Neutrophil (primary cell): ENCODE results near the gene IFFO2.
"Not testable (repeated sequence)": the region's sequence is repeated elsewhere in the genome, so short reads cannot be mapped to it uniquely, and the experiment has no call there.

Source experiments
- H3K27ac ChIP-seq: fragments of 200-600 bp; sonication (generic); 2 replicates; pipeline ENCODE4 v1.5.1; 2016; ENCODE audit warnings: mild to moderate bottlenecking, moderate library complexity
- H3K27me3 ChIP-seq: fragments of 200-600 bp; sonication (generic); 2 replicates; pipeline ENCODE4 v1.6.0; 2016; ENCODE audit warnings: mild to moderate bottlenecking
- H3K36me3 ChIP-seq: fragments of 200-600 bp; sonication (generic); 2 replicates; pipeline ENCODE4 v1.5.1; 2017
- H3K4me1 ChIP-seq, 2 experiments: fragments of 200-600 bp in 1 of 2; sonication (generic) in 1 of 2; 1 replicate in 1 of 2; 2 replicates in 1 of 2; pipeline versions ENCODE4 v1.5.1 to v1.6.1; 2013 to 2016; ENCODE audit warnings: low read depth in 1 of 2, low read length in 1 of 2, mild to moderate bottlenecking in 1 of 2, moderate library complexity in 1 of 2; ENCODE audit not compliant: control insufficient read depth in 1 of 2, insufficient read depth in 1 of 2
- H3K4me3 ChIP-seq, 2 experiments: fragments of 200-600 bp in 1 of 2; sonication (generic) in 1 of 2; 1 replicate in 1 of 2; 2 replicates in 1 of 2; pipeline ENCODE4 v1.5.1; 2013 to 2016; ENCODE audit warnings: low read depth in 1 of 2, low read length in 1 of 2, mild to moderate bottlenecking in 1 of 2, moderate library complexity in 1 of 2
- H3K9me3 ChIP-seq: fragments of 200-600 bp; sonication (generic); 2 replicates; pipeline ENCODE4 v1.5.1; 2016
- TF ChIP-seq, protein P1 (sequence below): fragments of 200-600 bp; sonication (generic); IDR thresholded peaks from 2 replicates; pipeline ENCODE4 v1.5.1; 2016; ENCODE audit warnings: antibody characterized with exemption

IFFO2 gene

DNA sequence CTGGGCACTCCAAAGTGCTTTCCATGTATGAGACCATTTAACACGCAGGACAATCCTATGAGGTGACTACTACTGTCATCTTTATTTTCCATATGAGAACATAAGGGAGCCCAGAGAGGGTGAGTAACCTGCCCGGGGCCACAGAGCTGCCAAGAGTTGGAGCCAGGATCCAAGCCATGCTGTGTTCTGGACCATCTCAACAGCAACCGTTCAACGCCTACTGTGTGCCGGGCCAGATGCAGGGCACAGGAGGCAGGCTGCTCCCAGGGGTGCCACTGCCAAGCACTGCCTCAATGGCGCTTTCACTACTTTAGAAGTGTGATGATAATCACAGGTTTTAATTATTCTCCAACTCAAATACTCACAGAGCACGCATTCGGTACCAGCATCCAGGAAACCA is 57.9 kb downstream of the IFFO2 start:
- TF ChIP-seq, protein P1, sequence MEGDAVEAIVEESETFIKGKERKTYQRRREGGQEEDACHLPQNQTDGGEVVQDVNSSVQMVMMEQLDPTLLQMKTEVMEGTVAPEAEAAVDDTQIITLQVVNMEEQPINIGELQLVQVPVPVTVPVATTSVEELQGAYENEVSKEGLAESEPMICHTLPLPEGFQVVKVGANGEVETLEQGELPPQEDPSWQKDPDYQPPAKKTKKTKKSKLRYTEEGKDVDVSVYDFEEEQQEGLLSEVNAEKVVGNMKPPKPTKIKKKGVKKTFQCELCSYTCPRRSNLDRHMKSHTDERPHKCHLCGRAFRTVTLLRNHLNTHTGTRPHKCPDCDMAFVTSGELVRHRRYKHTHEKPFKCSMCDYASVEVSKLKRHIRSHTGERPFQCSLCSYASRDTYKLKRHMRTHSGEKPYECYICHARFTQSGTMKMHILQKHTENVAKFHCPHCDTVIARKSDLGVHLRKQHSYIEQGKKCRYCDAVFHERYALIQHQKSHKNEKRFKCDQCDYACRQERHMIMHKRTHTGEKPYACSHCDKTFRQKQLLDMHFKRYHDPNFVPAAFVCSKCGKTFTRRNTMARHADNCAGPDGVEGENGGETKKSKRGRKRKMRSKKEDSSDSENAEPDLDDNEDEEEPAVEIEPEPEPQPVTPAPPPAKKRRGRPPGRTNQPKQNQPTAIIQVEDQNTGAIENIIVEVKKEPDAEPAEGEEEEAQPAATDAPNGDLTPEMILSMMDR: no peak
- no peaks in the 10 kb centered on the region for H3K27me3 ChIP-seq
- H3K36me3 ChIP-seq: peaks cover 13% of the 10 kb centered on the region
- H3K9me3 ChIP-seq: no peaks in the 10 kb centered on the region
- H3K27ac ChIP-seq: no peak overlapping the region
- peaks cover 26 to 35% of the 10 kb centered on the region in 2 experiments for H3K4me1 ChIP-seq
- H3K4me3 ChIP-seq: no peak overlapping the region

DNA sequence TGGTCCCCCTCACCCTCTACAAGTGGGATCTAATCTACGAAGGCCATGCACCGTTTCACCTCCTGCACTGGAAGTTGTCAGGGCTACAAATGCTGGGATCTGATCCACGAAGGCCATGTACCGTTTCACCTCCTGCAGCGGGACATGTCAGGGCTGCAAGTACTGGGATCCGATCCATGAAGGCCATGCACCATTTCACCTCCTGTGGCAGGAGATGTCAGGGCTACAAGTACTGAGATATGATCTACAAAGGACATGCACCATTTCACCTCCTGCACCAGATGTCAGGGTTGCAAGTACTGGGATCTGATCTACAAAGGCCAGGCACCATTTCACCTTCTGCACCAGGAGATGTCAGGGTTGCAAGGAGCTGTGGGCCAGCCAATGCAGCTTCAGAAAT is 61.2 kb downstream of the IFFO2 start:
- Histone ChIP-seq H3K27ac (no peak overlapping the region), H3K36me3 (peaks cover 13% of the 10 kb centered on the region), H3K4me1 (peaks cover under 1 to 8% of the 10 kb centered on the region in 2 experiments), H3K27me3 (no peaks in the 10 kb centered on the region), H3K9me3 (no peaks in the 10 kb centered on the region), H3K4me3 (no peak overlapping the region)
- TF ChIP-seq, protein P1: no peak

DNA sequence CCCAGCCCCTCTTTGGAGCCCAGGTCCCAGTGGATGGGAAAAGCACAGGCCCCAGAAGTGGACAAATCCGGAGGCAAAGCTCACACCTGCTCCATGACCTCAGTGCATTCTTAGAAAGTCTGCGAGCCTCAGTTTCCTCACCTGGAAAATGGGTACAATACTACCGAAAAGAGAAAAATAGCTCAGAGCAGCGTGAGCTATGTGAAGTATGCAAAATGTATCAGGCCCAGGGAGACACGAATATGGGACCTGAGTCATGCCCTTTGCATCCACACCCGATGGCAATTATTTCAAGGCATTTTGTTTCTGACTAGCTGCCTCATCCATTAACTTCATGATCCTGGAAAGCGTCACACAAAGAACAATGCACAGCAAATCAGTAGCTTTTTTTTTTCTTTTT is 63.4 kb downstream of the IFFO2 start:
- Histone ChIP-seq H3K27me3 (no peaks in the 10 kb centered on the region), H3K36me3 (peaks cover 30% of the 10 kb centered on the region), H3K9me3 (no peaks in the 10 kb centered on the region), H3K4me1 (no peaks in the 10 kb centered on the region), H3K27ac (no peak overlapping the region), H3K4me3 (no peak overlapping the region)
- TF ChIP-seq, protein P1: no peak

DNA sequence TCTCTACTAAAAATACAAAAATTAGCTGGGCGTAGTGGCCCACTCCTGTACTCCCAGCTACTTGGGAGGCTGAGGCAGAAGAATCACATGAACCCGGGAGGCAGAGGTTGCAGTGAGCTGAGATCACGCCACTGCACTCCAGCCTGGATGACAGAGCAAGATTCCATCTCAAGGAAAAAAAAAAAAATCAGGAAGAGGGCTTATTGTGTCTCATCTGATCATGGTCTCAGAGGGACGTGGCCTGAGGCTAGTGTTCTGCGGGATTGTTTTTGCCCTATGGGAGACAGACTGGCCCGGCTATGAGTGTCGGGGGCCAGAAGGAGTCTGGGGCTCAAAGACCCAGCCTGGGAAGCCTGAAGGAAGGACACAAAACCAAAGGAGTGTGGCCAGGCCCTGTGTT is 64.6 kb downstream of the IFFO2 start:
- not testable (repeated sequence) for H3K27ac ChIP-seq, H3K4me1 ChIP-seq, H3K27me3 ChIP-seq, H3K4me3 ChIP-seq, H3K9me3 ChIP-seq
- H3K36me3 ChIP-seq: peaks cover 28% of the 10 kb centered on the region

DNA sequence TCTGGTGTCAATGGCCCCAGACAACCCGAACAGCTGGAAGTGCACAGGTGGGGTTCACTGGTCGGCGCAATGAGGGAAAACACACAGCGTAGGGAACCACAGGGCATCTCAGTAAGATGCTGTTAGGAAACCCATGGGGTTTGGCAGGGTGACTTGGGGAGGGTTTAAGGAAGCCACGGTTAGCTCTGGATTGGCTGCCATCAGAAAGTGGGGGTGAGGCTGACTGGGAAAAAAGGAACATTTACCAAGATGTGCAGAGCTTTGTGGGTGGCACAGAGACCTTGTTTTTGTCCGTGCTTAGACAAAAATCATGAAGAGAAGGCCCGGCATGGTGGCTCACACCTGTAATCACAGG is 65.1 kb downstream of the IFFO2 start:
- Histone ChIP-seq H3K27ac (no peak overlapping the region), H3K4me3 (no peak overlapping the region), H3K27me3 (no peaks in the 10 kb centered on the region), H3K4me1 (no peaks in the 10 kb centered on the region), H3K36me3 (peaks cover 32% of the 10 kb centered on the region), H3K9me3 (no peaks in the 10 kb centered on the region)
- TF ChIP-seq, protein P1: no peak

DNA sequence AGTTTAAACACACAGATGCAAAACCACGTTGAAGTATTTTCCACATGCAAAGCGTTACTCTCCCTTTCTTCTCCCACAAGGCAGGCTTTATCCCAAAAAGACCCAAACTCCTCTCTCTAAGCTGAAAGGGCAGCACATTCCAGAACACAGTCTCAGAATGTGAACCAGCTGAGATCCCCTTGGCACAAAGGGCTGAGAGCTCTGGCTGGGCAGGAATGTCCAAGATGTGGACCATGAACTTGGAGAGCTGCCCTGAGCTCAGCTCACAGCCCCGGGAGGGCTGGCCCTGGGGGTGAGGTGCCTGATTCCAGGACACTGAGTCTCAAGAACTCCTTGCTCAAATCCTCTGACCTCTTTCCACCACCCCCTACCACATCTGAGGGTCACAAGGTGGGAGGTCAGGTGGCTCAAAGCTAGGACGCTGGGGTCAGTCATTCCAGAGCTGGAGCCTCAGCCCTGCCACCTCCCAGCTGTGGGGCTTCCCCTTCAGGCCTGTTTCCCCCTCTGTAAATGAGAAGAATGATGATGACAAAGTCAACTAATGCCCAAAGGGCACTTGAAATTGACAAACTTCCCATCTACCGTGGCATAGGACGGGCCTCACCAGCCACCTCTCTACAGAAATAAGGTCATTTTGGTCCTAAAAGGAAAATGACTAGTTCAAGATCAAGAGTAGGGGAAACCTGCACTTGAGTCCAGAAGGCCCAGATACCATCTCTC is 65.6 kb downstream of the IFFO2 start:
- no peaks in the 10 kb centered on the region for H3K27me3 ChIP-seq
- H3K4me1 ChIP-seq: no peaks in the 10 kb centered on the region
- H3K27ac ChIP-seq: no peak overlapping the region
- H3K9me3 ChIP-seq: no peaks in the 10 kb centered on the region
- H3K36me3 ChIP-seq: peaks cover 37% of the 10 kb centered on the region
- TF ChIP-seq, protein P1: no peak
- H3K4me3 ChIP-seq: no peak overlapping the region
